Ishikawa (cell line): ENCODE results near the gene IRX1.

Experiments used
- CEBPB ChIP-seq: IDR thresholded peaks from 2 replicates; pipeline ENCODE4 v1.6.1; 2012
- CREB1 ChIP-seq: IDR thresholded peaks from 2 replicates; pipeline ENCODE4 v1.6.1; 2012; ENCODE audit warnings: low read depth
- EGR1 ChIP-seq: IDR thresholded peaks from 2 replicates; pipeline ENCODE4 v1.6.1; 2012
- EP300 ChIP-seq: IDR thresholded peaks from 2 replicates; pipeline ENCODE4 v1.6.1; 2012; ENCODE audit warnings: borderline replicate concordance
- FOXM1 ChIP-seq: IDR thresholded peaks from 2 replicates; pipeline ENCODE4 v1.6.1; 2012; ENCODE audit warnings: low read depth, borderline replicate concordance
- NFIC ChIP-seq: IDR thresholded peaks from 2 replicates; pipeline ENCODE4 v1.6.1; 2012
- RAD21 ChIP-seq: IDR thresholded peaks from 2 replicates; pipeline ENCODE4 v1.6.1; 2012; ENCODE audit warnings: low read depth
- TAF1 ChIP-seq: IDR thresholded peaks from 2 replicates; pipeline ENCODE4 v1.6.1; 2012; ENCODE audit warnings: low read depth, mild to moderate bottlenecking
- TCF12 ChIP-seq: IDR thresholded peaks from 2 replicates; pipeline ENCODE4 v1.6.1; 2012; ENCODE audit warnings: low read depth
- TEAD4 ChIP-seq: IDR thresholded peaks from 2 replicates; pipeline ENCODE4 v1.6.1; 2012
- YY1 ChIP-seq: IDR thresholded peaks from 2 replicates; pipeline ENCODE4 v1.6.1; 2012; ENCODE audit warnings: low read depth
- ZBTB7A ChIP-seq: IDR thresholded peaks from 2 replicates; pipeline ENCODE4 v1.6.1; 2012; ENCODE audit warnings: low read depth
- TF ChIP-seq, protein P1 (sequence below): IDR thresholded peaks from 2 replicates; pipeline ENCODE4 v1.6.1; 2012
- TF ChIP-seq, protein P2 (sequence below): IDR thresholded peaks from 2 replicates; pipeline ENCODE4 v1.6.1; 2012
- TF ChIP-seq, protein P3 (sequence below): IDR thresholded peaks from 2 replicates; pipeline ENCODE4 v1.6.1; 2012; ENCODE audit warnings: low read depth, mild to moderate bottlenecking

The IRX1 gene

DNA sequence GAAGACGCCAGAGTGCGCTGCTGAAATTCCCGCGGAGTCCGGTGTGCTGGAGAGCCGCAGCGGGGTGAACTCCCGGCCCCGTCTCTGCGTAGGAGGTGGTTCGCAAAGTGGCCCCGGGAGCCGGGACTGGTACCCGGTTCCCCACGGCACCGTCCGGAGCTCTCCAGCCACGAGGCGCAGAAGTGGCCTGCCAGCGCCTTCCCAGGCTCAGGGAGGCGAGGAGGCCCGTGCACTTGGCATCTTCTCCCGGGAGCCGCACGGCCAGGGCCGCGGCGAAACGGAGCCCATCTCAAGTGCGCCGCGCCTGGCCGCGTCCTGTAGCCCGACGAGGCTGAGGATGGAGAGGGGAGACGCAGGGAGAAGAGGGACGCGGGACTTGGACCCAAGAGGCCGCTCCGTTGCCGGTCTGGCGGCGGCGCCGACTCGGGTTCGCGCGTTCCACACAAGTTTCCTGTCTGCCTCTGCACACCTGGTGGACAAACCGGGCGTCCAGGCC, 1.1 kb upstream of the IRX1 start:
- no peak for TF ChIP-seq CREB1
- TF ChIP-seq NFIC, result no peak
- no peak for TF ChIP-seq TAF1
- TF ChIP-seq TCF12, result no peak
- no peak for TF ChIP-seq FOXM1
- TF ChIP-seq ZBTB7A, result no peak
- TF ChIP-seq, protein P1, sequence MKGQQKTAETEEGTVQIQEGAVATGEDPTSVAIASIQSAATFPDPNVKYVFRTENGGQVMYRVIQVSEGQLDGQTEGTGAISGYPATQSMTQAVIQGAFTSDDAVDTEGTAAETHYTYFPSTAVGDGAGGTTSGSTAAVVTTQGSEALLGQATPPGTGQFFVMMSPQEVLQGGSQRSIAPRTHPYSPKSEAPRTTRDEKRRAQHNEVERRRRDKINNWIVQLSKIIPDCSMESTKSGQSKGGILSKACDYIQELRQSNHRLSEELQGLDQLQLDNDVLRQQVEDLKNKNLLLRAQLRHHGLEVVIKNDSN, result no peak
- no peak for TF ChIP-seq EP300
- no peak for TF ChIP-seq RAD21
- TF ChIP-seq, protein P2, sequence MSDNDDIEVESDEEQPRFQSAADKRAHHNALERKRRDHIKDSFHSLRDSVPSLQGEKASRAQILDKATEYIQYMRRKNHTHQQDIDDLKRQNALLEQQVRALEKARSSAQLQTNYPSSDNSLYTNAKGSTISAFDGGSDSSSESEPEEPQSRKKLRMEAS, result no peak
- no peak for TF ChIP-seq CEBPB
- no peak for TF ChIP-seq EGR1
- TF ChIP-seq YY1, result no peak

DNA sequence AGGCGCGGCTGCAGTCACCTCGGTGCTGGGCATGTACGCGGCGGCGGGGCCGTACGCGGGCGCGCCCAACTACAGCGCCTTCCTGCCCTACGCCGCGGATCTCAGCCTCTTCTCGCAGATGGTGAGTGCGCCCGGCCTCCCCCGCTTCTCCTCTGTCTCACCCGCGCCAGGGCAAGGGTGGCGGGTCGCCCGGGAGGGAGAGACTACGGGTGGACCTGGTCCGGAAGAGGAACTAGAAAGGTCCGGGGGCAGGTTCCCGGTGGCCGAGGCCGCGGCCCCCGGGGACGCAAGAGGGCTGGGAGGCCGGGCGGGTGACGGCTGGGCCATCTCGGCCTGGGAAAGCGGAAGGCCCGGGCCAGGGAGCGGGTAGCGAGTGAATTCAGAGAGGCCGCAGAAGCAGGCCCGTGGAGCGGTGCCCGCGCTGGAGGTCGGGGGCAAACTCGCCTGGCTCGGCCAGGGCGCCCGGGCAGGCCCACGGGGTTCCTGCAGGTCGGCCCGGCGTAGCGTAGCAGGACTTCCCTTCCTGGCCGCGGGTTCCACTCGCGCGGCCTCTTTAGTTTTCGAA, 711 bp downstream of the IRX1 start:
- no peak for TF ChIP-seq TCF12
- TF ChIP-seq, protein P1, result no peak
- no peak for TF ChIP-seq TEAD4
- TF ChIP-seq NFIC, result no peak
- TF ChIP-seq, protein P3, sequence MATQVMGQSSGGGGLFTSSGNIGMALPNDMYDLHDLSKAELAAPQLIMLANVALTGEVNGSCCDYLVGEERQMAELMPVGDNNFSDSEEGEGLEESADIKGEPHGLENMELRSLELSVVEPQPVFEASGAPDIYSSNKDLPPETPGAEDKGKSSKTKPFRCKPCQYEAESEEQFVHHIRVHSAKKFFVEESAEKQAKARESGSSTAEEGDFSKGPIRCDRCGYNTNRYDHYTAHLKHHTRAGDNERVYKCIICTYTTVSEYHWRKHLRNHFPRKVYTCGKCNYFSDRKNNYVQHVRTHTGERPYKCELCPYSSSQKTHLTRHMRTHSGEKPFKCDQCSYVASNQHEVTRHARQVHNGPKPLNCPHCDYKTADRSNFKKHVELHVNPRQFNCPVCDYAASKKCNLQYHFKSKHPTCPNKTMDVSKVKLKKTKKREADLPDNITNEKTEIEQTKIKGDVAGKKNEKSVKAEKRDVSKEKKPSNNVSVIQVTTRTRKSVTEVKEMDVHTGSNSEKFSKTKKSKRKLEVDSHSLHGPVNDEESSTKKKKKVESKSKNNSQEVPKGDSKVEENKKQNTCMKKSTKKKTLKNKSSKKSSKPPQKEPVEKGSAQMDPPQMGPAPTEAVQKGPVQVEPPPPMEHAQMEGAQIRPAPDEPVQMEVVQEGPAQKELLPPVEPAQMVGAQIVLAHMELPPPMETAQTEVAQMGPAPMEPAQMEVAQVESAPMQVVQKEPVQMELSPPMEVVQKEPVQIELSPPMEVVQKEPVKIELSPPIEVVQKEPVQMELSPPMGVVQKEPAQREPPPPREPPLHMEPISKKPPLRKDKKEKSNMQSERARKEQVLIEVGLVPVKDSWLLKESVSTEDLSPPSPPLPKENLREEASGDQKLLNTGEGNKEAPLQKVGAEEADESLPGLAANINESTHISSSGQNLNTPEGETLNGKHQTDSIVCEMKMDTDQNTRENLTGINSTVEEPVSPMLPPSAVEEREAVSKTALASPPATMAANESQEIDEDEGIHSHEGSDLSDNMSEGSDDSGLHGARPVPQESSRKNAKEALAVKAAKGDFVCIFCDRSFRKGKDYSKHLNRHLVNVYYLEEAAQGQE, result no peak
- no peak for TF ChIP-seq CREB1

DNA sequence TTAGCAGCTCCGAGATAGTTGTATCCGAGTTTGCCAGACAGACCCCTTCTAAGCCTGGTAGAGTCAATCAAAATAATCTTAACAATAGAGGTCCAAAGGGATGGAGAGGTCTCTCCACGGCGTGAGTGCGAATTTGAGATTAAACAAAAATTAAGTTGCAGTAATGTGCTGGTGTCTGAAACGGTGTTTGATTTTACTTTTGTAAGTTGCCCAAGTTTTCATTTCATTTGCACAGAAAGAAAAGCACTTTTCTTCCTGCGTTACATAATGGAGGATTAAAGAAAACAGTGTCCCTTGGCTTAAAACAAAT, 1.2 kb downstream of the IRX1 start:
- no peak for TF ChIP-seq CEBPB
- TF ChIP-seq, protein P3, result no peak
- no peak for TF ChIP-seq FOXM1
- no peak for TF ChIP-seq EGR1
- TF ChIP-seq, protein P2, result no peak
- no peak for TF ChIP-seq RAD21
- TF ChIP-seq EP300, result no peak
- no peak for TF ChIP-seq TCF12
- no peak for TF ChIP-seq YY1
- TF ChIP-seq TEAD4, result no peak
- no peak for TF ChIP-seq NFIC
- TF ChIP-seq CREB1, result no peak
- TF ChIP-seq, protein P1, result no peak
- TF ChIP-seq ZBTB7A, result no peak
- TF ChIP-seq TAF1, result no peak

DNA sequence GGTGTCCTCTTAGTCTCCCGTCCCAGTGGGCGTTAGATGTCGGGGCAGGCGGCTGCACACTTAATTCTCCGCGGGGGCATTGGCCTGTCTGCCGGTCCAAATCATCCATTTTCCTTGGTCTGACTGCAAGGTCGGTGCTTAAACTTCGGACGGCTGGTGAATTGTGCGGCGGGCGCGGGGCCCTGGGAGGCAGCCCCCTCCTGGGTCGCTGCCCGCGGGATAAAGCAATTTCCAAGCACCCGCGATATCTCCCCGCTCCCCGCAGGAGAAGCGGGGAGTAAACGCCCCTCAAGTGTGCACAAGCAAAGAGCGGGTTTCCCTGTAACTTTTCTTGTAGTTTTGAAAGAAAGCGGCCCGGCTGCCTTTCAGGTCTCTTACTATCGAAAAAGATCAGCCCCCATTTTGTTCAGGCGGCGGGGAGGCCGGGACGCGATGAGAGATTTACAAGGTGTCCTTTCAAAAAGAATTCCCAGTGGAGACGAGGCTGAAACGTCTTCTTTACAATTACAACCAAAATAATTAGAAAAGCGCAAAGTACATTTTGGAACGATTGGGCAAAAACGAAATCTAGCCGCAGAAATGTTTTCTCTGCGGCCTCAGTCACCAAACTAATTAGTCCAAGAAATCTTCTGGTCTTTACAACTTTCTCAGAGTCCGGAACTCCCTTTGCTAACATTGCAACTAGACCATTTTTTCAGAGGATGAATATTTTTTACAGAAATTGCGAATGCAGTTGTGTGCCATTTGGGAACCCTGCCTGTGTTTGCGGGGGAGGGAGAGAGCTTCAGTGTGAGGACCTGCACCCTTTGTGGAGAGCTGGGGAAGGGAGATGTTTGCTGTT, 1.8 kb downstream of the IRX1 start:
- TF ChIP-seq TCF12 (no peak), EP300 (no peak), RAD21 (no peak), EGR1 (no peak), FOXM1 (no peak), TAF1 (no peak), CEBPB (no peak), CREB1 (no peak), YY1 (no peak), ZBTB7A (no peak), TEAD4 (no peak), NFIC (no peak)
- TF ChIP-seq, protein P1, result no peak
- TF ChIP-seq, protein P3, result no peak
- TF ChIP-seq, protein P2, result no peak
